Measurements from ENCODE around the gene MTSS2. TPM values are rescaled to one million over a fixed set of nuclear protein-coding genes. Genes with fewer than 3 reads are reported as not detected.
A peak's percentile ranks its signal among the peaks of the same experiment; 100 is the strongest.
"Not testable (repeated sequence)": the region's sequence is repeated elsewhere in the genome, so short reads cannot be mapped to it uniquely, and the experiment has no call there.

MTSS2 gene
- total RNA-seq, 1 experiment from 2014 or later = 47.6 TPM

- ChIA-PET POLR2A (ENCODE audit: low non-redundant PET) (no interaction called here), CTCF (interaction anchor here (0.8 kb wide), 1 partner anchor 893 kb away, joined by 6 read pairs; no protein-coding TSS in a partner anchor)
- Histone ChIP-seq H3K4me1 (ENCODE audit: insufficient read depth, low read length, poor library complexity, severe bottlenecking) (no peaks in the 10 kb centered on the region), H3K4me3 (ENCODE audit: low read depth, low read length, poor library complexity, severe bottlenecking) (no peak overlapping the region), H3K27me3 (replicated peaks; ENCODE audit: insufficient read depth, low read depth, low read length, poor library complexity) (no peaks in the 10 kb centered on the region), H3K27ac (ENCODE audit: low read depth, low read length, poor library complexity, severe bottlenecking) (no peak overlapping the region), H3K36me3 (ENCODE audit: insufficient read depth, low read length, poor library complexity, severe bottlenecking) (no peaks in the 10 kb centered on the region), H3K9me3 (ENCODE audit: low read depth, low read length, poor library complexity, severe bottlenecking) (no peaks in the 10 kb centered on the region)
- peak; percentile 29 for DNase-seq (ENCODE audit: low spot score)
- no TSS peak for BruUV-seq (replicated peaks)
- intact Hi-C loops (cut with micrococcal nuclease; ENCODE audit: unreplicated experiment) = no loop called here
- TF ChIP-seq EZH2 (IDR thresholded peaks at IDR 0.05; ENCODE audit: borderline replicate concordance, low read depth, low read length, poor library complexity, severe bottlenecking) = no peak
- no peak for TF ChIP-seq CTCF (conservative IDR thresholded peaks at IDR 0.05; ENCODE audit: low read depth, low read length)
Observed at GRCh38 chr16:70644763-70645597, 40.9 kb downstream of the MTSS2 start.

- POLR2A ChIA-PET (ENCODE audit: low non-redundant PET); H3K27ac ChIP-seq (ENCODE audit: low read depth, low read length, poor library complexity, severe bottlenecking); H3K4me1 ChIP-seq (ENCODE audit: insufficient read depth, low read length, poor library complexity, severe bottlenecking); H3K9me3 ChIP-seq (ENCODE audit: low read depth, low read length, poor library complexity, severe bottlenecking); CTCF ChIA-PET; BruUV-seq (replicated peaks); H3K4me3 ChIP-seq (ENCODE audit: low read depth, low read length, poor library complexity, severe bottlenecking); H3K36me3 ChIP-seq (ENCODE audit: insufficient read depth, low read length, poor library complexity, severe bottlenecking); intact Hi-C loops (cut with micrococcal nuclease; ENCODE audit: unreplicated experiment); H3K27me3 ChIP-seq (replicated peaks; ENCODE audit: insufficient read depth, low read depth, low read length, poor library complexity); DNase-seq (ENCODE audit: low spot score): not testable (repeated sequence)
Observed at GRCh38 chr16:70643264-70643663, 42.6 kb downstream of the MTSS2 start.

- no peaks in the 10 kb centered on the region for H3K36me3 ChIP-seq (ENCODE audit: insufficient read depth, low read length, poor library complexity, severe bottlenecking)
- DNase-seq (ENCODE audit: low spot score) = no peak
- H3K27ac ChIP-seq (ENCODE audit: low read depth, low read length, poor library complexity, severe bottlenecking) = no peak overlapping the region
- no peaks in the 10 kb centered on the region for H3K9me3 ChIP-seq (ENCODE audit: low read depth, low read length, poor library complexity, severe bottlenecking)
- no peaks in the 10 kb centered on the region for H3K4me1 ChIP-seq (ENCODE audit: insufficient read depth, low read length, poor library complexity, severe bottlenecking)
- TF ChIP-seq EZH2 (IDR thresholded peaks at IDR 0.05; ENCODE audit: borderline replicate concordance, low read depth, low read length, poor library complexity, severe bottlenecking) (no peak), CTCF (conservative IDR thresholded peaks at IDR 0.05; ENCODE audit: low read depth, low read length) (no peak)
- POLR2A ChIA-PET (ENCODE audit: low non-redundant PET) = no interaction called here
- H3K27me3 ChIP-seq (replicated peaks; ENCODE audit: insufficient read depth, low read depth, low read length, poor library complexity) = no peaks in the 10 kb centered on the region
- no TSS peak for BruUV-seq (replicated peaks)
- CTCF ChIA-PET = no interaction called here
- no peak overlapping the region for H3K4me3 ChIP-seq (ENCODE audit: low read depth, low read length, poor library complexity, severe bottlenecking)
- intact Hi-C loops (cut with micrococcal nuclease; ENCODE audit: unreplicated experiment) = no loop called here
Observed at GRCh38 chr16:70642633-70643032, 43.2 kb downstream of the MTSS2 start.
